ENCODE data around the gene BEND5.

BEND5 gene

DNA sequence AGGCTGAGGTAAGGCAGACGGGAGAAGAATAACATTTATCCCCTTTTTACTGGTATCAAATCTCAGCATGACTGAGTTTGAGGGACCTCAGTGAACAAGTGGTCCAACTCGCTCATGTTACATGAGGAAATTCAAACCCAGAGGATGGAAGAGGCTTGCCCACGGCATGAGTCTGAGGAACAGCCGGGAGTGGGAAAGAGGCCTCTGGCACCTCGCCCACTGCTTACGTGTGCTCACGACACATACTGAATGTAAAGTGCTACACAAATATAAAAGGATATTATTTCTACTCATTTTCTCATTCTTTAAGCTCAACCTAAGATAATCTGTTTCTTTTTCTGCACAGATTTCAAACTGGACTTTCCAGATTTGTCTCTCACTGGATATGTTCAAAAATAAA, 14.7 kb downstream of the BEND5 start:
- no peak for DNase-seq

- DNase-seq, result no peak
Measured at GRCh38 chr1:48761411-48761810, 15.3 kb downstream of the BEND5 start.

DNA sequence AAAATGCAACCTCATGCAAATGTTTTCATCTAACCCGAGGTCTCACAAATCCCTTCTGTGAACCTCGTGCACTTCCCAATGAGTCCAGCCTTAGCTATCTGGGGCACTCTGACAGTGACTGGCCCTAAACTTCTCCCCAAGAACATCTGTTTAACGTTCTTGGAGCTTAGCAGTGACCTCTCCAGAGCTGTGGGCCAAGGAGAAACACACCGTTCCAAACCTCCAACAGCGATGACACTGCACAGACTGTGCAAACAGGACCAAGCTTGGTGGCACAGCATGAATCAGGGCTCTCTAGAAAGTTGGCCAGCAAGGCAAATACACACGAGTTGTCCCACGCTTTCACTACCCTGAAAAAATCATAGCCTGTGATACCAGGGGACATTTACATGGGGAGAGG, 15.8 kb downstream of the BEND5 start:
- DNase-seq, result no peak

GRCh38 chr1:48758976-48759375, 17.7 kb downstream of the BEND5 start:
- no peak for DNase-seq

DNA sequence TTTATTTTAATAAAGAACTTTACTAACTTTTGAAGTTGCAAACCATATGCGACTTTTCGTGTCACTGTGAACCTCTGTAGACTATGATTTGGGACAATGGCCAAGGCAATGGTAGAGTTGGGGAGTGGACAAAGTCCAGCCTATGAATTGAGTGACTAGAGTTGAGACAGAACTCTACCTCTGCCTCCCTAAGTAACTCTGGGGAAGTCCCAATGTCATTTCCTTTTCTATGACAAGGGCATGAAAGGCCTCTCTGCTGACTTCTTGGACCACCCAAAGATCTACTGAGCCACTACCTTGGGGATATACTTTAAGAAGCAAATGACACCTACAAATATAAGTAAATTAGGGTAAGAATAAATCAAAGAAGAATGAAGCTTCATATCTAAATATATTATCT, 19.3 kb downstream of the BEND5 start:
- no peak for DNase-seq

GRCh38 chr1:48756683-48757316, 19.9 kb downstream of the BEND5 start:
- no peak for DNase-seq

DNA sequence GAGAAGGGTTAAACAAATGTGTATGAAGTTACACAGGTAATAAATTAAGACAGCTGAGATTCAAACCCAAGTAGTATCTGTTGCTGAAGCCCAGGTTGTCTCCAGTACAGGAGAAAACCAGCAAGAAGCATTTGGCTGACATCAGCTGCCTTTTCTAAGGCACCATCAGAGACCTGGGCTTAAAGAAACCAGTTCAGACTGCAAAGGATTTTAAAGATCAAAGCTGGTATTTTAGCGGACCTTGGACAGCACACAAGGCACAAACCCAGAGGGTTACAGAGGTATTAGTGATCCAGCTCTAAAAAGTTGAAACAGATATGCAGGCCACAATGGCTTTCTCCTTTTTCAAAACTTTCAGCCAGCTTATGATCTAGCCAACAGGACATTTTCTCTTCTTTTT, 23.4 kb downstream of the BEND5 start:
- no peak for DNase-seq

DNA sequence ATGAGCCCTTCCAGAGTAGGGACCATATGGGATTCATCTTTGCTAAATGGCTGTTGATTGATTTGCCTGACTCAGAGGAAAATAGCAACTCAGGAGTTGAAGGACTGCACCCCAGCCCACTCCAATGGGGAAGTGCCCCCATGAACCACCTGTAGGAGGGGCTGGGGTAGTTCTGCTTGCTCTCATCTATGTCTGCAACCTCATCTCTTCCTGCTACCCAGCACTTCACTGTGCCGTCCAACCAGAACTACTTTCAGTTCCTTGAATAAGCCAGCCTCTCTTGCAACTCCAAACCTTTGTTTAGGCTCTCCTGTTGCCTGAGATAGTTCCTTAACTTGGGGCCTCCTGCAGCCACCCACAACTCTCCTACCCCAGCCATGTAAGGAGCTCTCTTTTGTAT, 26.6 kb downstream of the BEND5 start:
- DNase-seq, result no peak

- no peak for DNase-seq
Measured at GRCh38 chr1:48749068-48749467, 27.6 kb downstream of the BEND5 start.

DNA sequence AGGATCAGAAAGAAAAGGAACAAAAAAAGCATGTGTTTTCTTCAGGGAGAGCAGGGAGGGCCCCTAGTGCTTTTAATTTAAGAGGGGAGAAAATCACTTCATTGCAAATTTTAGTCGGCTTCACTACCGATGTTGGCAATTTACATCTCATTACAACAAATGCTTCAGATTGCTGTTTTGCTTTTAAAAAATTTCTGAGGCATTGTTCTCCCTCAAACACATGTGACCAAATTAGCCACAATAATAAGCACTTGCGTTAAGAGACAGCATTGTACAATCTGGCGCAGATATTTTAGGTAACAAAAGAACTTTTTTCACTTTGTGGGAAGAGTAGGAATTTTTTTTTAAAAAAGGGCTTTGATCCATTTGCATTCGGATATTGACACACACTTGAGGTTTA, 29.8 kb downstream of the BEND5 start:
- no peak for DNase-seq

GRCh38 chr1:48744032-48744431, 32.7 kb downstream of the BEND5 start:
- DNase-seq, result no peak

DNA sequence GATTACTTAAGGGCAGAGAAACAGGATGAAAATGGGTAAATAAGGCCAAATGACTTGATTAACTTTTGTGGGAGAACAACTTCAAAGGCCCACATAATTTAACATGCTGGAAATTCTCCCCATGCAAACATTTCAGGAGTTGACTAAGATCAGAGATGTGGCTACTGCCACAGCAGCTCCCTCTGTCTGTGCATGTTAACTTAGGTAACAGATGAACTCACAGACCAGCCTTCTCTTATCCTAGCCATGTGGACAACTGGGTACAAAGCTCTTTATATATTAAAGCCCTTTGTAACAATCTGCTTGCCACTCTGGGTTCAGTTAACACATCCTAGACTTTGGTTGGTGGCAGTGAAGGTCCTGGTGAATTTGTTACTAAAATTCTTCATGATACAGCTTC, 33.2 kb downstream of the BEND5 start:
- no peak for DNase-seq

DNA sequence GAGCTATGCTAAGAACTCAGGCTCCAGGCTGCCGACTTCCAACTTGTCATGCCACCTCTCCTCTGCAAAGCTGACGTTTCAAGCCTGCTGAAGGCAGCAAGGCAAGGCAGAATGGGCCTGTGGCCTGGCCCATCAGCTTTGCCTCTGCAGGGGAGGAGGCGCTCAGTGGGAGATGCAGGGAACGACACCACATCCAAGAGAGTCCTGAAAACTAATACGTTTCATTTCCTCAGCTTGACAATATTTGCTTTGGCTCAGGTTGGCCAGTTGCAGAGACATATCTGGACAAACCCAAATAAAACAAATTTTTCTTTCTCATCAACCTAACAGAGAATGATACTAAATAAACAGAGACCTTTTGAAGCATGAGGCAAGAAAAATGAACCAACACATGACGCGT, 35.3 kb downstream of the BEND5 start:
- no peak for DNase-seq

DNA sequence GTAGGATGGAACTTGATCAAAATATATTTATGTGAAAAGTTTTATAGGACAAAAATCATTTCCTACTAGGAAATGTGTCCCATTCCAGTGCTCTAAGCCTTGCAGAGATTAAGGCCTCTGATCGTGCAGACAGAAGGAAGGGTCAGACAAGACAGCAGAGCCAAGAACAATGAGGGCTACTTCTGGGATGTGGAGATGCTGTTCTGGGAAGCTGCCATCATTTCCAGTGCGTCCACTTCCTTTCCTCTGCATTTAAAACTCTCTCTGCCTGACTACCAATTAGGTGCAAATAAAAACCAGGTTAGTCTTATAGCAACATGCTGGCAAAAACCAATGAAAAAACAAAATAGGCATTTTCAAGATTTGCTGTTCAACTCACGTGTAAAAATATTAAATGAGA, 36.1 kb downstream of the BEND5 start:
- DNase-seq, result no peak

DNA sequence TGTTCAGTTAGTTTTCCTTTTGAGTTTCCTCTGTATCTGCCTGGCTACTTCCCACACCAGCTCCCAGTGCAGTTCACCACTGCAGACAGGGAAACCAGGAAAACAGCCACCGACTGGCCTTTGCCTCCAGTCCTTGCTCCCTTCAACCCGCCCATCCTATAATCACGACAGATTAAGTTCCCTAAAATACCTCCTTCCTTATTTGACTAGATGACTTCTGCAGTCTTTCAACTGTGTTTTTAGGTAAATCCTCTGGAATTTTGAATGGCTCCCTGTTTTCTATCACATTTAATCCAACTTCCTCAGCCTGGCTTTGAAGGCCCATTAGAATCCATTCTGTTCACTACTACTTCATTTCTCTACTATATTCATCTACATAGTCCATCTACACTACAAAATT, 37.6 kb downstream of the BEND5 start:
- no peak for DNase-seq

GRCh38 chr1:48738356-48738755, 38.3 kb downstream of the BEND5 start:
- DNase-seq, result no peak

DNA sequence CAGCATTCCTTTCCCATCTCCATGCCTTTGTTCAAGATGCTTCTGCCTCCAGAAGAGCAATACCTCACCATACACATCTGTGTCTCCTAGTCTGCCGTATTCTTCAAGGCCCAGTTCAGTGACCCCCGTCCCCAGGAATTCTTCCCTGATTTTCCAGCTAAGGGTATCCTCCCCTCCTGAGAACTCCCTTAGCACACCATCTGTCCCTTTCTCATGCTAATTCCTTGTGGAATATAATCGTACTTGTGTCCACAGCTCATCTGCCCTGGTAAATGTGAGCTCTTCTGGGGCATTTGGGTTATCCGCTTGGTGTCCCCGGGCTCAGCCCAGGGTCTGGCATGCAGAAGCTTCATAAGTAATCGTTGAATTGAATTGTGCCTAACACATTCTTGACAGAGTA, 40.9 kb downstream of the BEND5 start:
- DNase-seq, result no peak

DNA sequence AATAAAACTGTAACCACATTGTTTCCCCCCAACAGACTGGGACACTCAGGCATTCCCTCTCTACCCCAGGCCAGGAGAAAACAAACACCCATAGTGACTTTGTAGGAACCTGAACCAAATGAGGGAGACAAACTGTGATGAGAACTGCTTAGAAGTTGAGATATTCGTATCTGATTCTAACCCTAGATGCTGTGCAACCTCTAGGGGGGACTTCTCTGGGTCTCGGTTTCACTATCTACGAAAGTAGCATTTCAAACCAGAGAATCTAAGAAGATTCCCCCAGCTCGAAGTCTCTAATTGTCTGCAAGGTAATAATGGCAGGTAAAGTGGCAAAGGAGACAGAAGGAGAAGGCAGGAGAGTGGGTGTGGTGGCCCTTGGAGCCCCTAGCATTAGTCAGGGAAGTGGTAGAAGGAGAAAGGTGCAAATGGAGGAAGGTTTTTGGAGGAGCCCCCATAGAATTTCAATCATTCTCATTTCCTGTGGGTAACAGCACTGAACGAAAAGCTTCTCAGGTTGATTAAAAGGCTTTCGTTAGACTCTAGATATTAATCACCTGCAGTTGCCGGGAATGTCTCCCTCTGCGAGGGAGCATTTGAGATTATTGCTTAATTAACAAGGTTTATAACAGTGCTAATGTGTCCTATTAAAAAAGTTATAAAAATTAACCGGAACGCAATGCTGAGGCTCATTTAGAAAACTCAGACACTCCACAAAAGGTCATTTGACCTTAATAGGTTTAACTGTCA, 46.4 kb downstream of the BEND5 start:
- no peak for DNase-seq

- DNase-seq, result no peak
Measured at GRCh38 chr1:48728584-48728983, 48.1 kb downstream of the BEND5 start.

- DNase-seq, result no peak
Measured at GRCh38 chr1:48726557-48727215, 50.0 kb downstream of the BEND5 start.

DNA sequence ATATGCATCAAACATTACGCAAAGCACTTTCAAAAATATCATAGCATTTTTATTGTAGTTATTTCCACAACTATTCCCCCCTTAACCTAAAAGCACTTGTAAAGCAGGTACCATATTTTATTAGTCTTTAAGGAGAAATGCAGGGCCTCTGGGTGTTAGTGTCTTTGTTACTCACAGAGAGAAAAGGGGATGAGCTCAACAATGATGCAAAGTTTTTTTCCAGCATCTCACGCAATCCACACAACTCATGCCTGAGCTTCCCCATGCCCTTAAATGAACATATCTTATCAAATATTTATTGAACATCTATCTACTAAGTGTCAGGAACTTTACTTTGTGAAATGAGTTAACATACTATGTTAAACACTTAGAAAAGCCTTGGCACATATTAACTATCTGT, 50.6 kb downstream of the BEND5 start:
- DNase-seq, result no peak

GRCh38 chr1:48725341-48726046, 51.2 kb downstream of the BEND5 start:
- no peak for DNase-seq

DNA sequence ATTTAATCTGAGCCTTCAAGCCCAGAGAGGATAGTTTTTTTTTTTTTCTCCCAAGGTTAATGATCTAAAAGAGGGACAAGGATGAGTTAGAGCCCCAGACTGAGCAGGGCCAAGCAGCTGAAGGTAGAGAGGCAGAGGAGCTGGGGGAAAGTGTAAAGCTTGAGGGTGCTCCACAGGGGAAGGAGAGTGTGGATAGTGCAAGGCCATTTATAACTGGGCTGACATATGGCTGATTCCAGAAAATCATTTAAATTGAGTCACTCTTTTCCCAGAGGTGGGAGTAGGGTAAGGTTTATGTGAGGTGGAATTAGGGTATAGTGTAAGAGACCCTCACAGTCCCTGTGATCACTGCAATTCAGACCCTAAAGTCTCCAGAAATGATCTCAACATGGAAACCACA, 55.8 kb downstream of the BEND5 start:
- no peak for DNase-seq

GRCh38 chr1:48718705-48719104, 58.0 kb downstream of the BEND5 start:
- DNase-seq, result no peak
